NCI-H226 (cell line): ENCODE data around the gene GABRD.

Experiments used
- DNase-seq: peaks from one replicate; pipeline ENCODE4 v3.0.0-alpha.2; 2015

The GABRD gene

GRCh38 chr1:2054560-2054959 lies 35.4 kb downstream of the GABRD start:
- no peak for DNase-seq

GRCh38 chr1:2055911-2056575 lies 36.9 kb downstream of the GABRD start:
- no peak for DNase-seq

GRCh38 chr1:2056955-2057590 lies 37.9 kb downstream of the GABRD start:
- DNase-seq = no peak

DNA sequence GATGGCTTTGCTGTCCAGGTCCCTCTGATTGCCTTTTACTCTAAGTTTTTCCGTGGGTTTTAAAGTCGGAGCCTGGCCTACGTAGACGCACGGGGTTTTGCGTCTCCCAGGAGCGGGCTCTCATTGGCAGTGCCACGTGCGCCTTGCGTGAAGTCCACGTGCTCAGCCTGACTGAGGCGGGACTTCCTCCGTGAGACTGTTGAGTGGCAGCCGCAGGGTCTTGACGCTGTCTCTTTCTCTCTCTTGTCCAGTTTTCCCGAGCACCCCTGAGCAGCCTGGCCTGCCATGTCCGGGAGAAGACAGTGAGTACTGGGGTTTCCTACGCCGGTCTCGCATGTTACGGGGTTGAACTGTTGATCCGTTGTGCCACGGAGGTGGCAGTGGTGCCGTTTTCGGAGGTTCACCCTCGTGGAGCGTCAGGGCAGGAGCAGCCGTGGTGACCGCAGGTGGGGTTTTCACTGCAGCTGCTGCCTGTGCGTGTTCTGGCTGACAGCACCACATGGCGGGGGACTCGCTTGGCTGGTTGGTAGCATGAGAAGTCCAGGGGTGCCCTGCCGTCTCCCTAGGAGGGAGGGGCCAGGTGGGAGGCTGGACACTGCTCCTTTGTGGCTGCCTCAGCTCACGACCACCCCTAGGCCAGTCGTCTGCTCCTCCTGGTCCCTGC lies 40.3 kb downstream of the GABRD start:
- no peak for DNase-seq

- no peak for DNase-seq
Observed at GRCh38 chr1:2060072-2060471, 40.9 kb downstream of the GABRD start.

GRCh38 chr1:2060535-2060934 lies 41.4 kb downstream of the GABRD start:
- no peak for DNase-seq

DNA sequence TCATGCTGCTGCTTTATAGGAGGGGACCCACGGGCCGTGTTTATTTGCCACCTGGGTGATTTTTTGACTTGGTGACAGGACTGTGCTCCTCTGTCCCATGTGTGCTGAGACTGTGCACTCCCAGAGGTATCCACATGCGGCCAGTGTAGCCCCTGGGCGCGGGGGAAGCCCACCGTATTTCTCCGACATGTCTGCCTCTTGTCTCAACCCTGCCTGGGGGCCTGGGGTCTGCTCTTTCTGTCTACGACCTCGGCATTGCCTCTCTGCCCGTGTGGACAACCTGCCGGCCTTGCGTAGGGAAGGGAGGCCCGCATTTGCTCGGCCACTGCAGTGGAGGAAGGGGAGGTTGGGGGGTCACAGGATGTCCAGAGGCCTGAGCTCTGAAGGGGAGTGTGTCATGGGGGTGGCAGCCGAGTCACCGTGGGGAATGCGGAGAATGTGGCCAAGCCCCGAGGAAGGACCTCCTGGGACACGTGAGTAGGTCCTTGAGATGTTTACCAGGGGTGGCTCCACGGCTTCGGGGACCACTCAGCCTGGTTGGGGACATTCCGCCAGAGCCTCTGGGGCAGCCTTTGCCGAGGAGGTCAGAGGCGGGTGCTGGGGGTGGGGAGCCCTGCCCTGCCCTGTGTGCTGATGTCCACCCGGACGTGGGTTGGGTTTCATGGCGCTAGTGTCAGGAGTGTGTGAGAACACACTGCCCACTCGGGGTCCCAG lies 42.1 kb downstream of the GABRD start:
- DNase-seq = no peak

- DNase-seq = no peak
Observed at GRCh38 chr1:2065699-2066098, 46.6 kb downstream of the GABRD start.

DNA sequence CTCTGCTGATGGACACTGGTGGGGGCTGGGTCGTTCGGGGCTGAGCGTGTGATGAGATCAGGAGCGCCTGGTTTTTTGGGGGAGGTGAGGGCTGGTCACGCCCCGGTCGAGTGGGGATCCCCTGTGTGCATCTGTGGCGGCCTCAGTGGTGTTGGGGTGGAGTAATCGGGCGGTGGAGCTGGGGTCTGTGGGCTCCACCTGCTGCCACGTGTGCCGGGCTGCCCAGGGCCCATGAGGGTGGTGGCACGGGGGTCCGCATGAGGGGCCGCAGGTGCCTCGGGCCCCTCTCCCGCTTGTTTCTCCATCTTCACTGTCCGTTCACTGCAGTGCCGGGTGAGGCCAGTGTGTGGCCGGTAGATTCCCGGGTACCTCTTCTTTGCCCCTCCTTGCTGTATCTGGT lies 48.2 kb downstream of the GABRD start:
- DNase-seq = no peak

DNA sequence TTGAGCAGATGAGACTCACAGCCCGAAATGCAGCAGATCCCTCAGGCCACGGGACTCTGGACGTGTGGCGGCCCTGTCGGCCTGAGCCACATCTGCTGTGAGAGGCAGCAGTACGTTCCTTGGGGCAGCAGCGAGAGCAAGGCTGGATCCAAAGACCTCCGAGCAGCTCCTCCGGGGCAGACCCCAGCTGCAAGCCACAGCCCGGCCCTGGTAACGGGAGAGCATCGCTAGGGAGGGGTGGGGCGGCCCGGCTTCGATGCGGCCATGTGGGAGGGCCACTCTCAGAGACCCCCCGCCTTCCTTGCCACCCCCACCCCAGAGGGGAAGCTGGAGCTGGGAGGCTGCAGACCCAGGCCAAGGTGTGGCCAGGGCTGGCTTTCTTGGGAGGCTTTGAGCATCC lies 48.8 kb downstream of the GABRD start:
- no peak for DNase-seq

GRCh38 chr1:2068951-2069350 lies 49.8 kb downstream of the GABRD start:
- no peak for DNase-seq

GRCh38 chr1:2070016-2070415 lies 50.9 kb downstream of the GABRD start:
- DNase-seq = no peak

DNA sequence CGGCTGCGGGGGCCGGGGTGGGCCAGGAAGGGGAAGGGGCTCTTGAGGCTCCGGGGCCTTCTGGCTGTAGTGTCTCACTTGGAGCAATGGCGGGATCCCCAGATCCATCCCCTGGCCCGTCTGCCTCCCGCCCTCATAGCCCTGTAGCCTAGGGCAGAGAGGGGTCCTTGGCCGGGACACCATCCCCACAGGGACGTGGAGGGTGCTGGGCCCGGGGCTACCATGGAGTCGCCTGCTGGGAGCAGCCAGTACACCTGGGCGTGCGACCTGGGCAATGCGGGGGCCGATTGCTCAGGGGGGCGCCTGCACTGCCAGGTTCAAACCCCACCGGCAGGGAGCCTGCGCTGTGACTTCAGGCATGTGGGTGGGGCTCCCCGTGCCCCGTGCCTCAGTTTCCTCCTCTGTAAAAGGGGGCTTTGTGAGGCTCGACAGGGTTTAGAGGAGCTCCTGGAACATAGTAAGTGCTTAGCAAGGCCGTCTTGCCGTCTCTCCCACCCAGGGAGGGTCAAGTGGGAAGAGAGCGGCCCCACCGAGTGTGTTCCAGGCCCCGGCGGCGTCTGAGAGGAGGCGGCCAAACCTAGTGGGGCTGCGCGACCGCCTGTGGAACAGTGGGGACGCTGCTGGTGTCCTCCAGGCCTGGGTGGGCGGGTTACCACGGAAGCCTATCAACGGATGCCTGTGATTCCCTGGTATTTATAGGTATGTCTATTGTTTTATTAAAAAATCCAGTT lies 51.8 kb downstream of the GABRD start:
- no peak for DNase-seq

DNA sequence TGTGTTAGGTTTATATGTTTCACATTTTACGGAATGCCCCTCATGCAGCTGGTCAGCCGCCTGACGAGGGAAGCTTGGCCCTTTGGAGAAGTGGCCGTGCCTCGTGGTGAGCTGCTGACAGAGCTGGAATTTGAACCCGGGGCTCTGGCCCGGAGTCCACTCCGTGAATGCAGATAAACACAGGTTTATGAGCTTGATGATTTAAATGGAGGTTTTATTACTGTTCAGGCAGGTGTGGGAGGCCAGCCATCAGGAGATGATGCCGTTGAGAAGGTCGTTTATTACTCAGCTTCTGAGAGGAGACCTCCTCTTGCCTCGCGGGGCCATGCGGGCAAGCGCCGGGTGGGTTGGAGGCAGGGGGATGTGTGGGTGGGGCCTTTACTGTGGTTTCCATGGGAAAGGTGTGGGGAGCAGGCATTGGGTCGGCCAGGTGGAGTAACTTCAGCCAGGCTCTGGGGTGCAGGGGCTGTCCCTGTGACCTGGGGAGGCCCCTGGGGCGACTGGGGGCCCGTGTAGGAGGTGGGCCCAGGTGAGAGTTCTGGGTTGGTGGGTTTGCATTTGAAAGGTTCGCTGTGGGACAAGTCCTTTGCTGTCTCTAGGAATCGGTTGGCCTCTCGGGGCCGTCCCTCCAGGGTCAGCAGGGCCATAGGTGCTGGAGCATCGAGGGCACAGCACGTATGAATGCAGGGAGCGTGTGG lies 53.1 kb downstream of the GABRD start:
- no peak for DNase-seq

GRCh38 chr1:2072891-2073290 lies 53.7 kb downstream of the GABRD start:
- DNase-seq = no peak

GRCh38 chr1:2073382-2074230 lies 54.5 kb downstream of the GABRD start:
- DNase-seq = no peak

- DNase-seq = no peak
Observed at GRCh38 chr1:2074396-2074795, 55.3 kb downstream of the GABRD start.

DNA sequence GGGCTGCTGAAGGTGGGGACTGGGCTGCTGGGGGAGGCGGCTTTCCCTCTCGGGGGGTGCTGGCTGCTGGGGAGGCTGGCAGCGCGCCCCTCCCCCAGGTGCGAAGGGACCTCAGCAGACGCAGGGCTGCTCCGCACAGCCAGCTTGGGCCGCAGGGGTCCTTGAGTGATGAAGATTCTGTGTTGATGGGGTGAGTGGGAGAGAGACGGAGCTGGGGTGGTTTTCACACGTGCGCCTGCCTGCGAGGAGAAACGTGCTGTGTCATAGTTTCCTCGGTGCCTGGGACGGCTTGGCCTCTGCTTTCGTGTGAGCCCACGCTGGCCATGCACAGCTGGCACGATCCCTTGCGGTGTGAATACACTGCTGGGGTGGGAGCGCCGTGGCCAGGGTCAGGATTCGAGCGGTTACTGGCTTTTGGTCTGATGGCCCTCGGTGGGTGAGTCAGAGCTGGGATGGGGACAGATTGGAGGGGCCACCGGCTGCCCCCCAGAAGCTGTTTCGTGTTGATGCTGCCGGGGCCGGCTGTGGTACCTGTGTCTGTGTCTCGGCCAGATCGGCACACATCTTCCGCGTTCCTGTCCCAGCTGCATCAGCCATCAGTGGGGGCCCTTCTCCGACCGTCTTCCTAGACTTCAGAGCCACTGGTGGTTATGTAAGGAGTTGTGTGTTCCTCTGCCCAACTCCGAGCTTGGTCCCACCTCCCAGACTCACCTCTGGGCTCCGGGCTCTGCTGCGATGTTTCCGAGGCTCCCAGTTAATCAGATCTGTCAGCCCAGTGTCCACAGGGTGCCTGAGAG lies 56.0 kb downstream of the GABRD start:
- DNase-seq = no peak

DNA sequence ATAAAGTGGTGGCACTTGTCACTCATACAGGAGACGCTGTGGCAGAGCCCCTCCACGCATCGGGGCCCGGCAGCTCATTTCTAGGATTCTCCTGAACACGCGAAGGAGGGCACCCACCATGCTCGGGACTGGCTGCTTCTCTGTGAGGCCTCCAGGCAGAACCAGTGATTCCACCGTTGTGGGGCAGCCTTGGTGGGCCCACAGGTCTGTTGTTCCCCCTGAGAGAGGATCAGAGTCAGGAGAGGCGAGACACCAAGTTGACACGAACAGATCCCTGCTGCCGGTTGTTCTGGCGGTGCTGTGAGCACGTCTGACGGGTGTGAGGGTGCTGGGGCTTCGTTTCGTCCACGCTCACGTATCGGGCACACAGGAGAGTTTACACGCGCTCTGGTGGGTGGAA lies 57.7 kb downstream of the GABRD start:
- DNase-seq = no peak

DNA sequence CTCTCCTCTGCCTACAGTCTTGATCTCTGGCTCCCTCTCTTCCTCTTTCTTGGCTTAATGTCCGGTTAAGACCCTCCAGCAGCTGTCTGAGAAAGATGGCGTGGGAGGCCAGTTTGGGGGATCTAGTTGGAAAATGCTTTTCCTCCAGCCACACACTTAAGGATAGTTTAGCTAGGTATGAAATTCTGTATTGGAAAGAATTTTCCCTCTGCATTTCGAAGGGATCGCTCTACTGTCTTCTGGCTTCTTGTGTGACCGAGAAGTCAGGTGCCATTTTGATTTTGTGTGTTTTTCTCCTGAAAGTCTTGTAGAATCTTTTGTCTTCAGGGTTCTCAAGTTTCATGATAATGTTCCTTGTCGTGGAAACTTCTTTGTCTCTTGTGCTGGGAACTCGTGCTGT lies 59.0 kb downstream of the GABRD start:
- DNase-seq = no peak
